AG09309 (cell line): ENCODE results near the gene PFDN4.

Source experiments
- DNase-seq: peaks from one replicate; pipeline ENCODE4 v3.0.0-alpha.2; 2010; ENCODE audit warnings: low read depth
- H3K4me3 ChIP-seq: 2 replicates; pipeline ENCODE4 v1.5.1; 2011; ENCODE audit warnings: mild to moderate bottlenecking, low read depth, low read length, moderate library complexity; ENCODE audit not compliant: control insufficient read depth
- TF ChIP-seq, protein P1 (sequence below): IDR thresholded peaks from 2 replicates; pipeline ENCODE4 v1.5.1; 2011; ENCODE audit warnings: mild to moderate bottlenecking, low read depth, low read length, inconsistent platforms; ENCODE audit not compliant: insufficient read depth, control insufficient read depth; ENCODE audit errors: missing control alignments

Gene PFDN4

DNA sequence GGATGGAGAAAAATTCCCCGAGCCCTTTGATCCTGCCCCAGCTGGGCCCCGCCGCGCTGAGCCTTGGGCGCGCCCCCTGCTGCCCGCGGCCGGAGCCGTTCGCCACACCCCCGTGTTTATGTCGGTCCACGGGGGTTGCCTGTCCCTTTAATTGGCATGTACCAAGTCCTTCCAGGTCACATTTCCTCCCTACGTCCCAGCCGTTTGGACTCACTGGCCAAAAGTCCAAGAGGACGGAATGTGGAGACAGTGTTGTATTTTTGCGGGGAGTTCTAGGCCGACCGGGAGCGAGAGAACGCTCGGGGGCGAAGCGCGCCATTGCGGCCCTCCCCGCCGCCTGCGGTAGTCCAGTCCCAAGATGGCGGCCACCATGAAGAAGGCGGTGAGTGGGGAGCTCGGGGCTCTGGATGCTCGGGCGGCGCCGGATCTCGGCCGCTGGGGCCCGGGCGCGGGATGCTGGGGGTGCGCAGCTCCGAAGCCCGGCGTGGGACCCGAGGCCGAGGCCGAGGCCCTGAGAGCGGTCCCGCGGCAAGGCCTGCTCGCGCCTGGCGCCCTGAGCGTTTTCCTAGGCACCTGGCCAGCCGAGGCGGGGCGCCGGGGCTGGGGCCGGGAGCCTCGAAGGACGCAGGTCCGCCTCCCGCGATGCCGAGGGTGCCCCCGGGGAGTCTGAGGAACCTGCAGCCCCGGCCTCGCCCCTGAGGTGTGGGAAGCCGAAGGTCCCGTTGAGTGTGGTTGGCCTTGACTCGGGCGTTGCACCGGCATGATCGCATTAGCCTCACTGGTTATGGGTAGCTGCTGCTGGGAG lies at the start of gene PFDN4:
Gene PFDN4, plus strand, starts transcription at position 345 of the 805 bp plus-strand sequence. Its CDS starts 14 bp downstream, at position 359.
- H3K4me3 ChIP-seq, result peak within 1 kb of the TSS; percentile 88
- TF ChIP-seq, protein P1, sequence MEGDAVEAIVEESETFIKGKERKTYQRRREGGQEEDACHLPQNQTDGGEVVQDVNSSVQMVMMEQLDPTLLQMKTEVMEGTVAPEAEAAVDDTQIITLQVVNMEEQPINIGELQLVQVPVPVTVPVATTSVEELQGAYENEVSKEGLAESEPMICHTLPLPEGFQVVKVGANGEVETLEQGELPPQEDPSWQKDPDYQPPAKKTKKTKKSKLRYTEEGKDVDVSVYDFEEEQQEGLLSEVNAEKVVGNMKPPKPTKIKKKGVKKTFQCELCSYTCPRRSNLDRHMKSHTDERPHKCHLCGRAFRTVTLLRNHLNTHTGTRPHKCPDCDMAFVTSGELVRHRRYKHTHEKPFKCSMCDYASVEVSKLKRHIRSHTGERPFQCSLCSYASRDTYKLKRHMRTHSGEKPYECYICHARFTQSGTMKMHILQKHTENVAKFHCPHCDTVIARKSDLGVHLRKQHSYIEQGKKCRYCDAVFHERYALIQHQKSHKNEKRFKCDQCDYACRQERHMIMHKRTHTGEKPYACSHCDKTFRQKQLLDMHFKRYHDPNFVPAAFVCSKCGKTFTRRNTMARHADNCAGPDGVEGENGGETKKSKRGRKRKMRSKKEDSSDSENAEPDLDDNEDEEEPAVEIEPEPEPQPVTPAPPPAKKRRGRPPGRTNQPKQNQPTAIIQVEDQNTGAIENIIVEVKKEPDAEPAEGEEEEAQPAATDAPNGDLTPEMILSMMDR, result peak; percentile 62
- DNase-seq, result peak; percentile 38

DNA sequence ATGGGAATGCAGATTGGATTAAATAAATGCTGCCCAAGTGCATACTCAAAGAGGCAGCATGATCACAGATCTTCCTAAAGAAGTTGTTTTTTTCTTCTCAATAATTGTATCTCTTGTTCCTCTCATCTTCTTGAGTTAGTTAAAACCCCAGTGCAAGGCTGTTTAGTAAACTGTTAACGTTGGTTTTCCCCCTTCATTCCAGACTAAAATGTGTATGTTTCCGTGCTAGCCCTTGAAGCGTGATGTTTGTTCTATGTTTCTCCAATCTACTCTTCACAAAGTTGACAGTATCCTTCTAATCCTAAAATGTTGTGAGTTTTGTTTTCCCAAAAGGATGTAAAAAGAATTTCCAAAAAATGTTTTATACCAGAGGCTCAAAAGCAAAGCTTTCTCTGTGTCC lies 49.7 kb upstream of the PFDN4 start:
- H3K4me3 ChIP-seq, result no peak overlapping the region
- TF ChIP-seq, protein P1, result no peak
- no peak for DNase-seq

- DNase-seq, result no peak
- TF ChIP-seq, protein P1, result no peak
- no peak overlapping the region for H3K4me3 ChIP-seq
These were observed 49.0 kb upstream of the PFDN4 start for GRCh38 chr20:54158856-54159418.

- TF ChIP-seq, protein P1, result no peak
- no peak overlapping the region for H3K4me3 ChIP-seq
- DNase-seq, result no peak
These were observed 47.6 kb upstream of the PFDN4 start for GRCh38 chr20:54160065-54161007.

GRCh38 chr20:54161008-54161820 lies 46.7 kb upstream of the PFDN4 start:
- TF ChIP-seq, protein P1, result no peak
- no peak for DNase-seq
- no peak overlapping the region for H3K4me3 ChIP-seq

DNA sequence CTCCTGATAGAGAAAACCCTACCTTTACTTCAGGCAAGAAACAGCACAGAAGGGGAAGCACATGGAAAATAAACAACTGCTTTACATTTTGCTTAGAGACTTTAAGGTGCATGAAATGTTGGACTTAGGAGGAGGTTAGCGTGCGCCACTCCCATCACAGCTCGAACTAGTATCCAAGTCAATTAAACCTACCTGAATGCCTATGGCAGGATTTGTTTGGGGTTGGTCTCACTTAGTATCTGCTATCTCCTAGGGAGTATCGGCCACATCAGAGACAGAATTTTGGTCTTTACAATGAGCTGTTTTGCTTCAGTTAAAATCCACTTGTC lies 46.1 kb upstream of the PFDN4 start:
- no peak for DNase-seq
- TF ChIP-seq, protein P1, result no peak

More for the DNA sequence above, 46.1 kb upstream of the PFDN4 start:
- no peak overlapping the region for H3K4me3 ChIP-seq
